Hematopoietic multipotent progenitor cell treated with erythropoietin and hydrocortisone succinate and interleukin-3 and kit ligand, for 4 days (in vitro differentiated cells): ENCODE results near the gene CEP164.
A peak's percentile ranks its signal among the peaks of the same experiment; 100 is the strongest.
"Not testable (repeated sequence)": the region's sequence is repeated elsewhere in the genome, so short reads cannot be mapped to it uniquely, and the experiment has no call there.

Source experiments
- DNase-seq: peaks from one replicate; pipeline ENCODE4 v3.0.0-alpha.2; 2015

Gene CEP164

GRCh38 chr11:117309310-117309709 is 18.3 kb upstream of the CEP164 start:
- DNase-seq, result no peak

- DNase-seq, result peak; percentile 30
Observed at GRCh38 chr11:117313091-117313490, 14.6 kb upstream of the CEP164 start.

- no peak for DNase-seq
Observed at GRCh38 chr11:117313828-117314768, 13.6 kb upstream of the CEP164 start.

- DNase-seq, result peak; percentile 57
Observed at GRCh38 chr11:117314840-117315239, 12.8 kb upstream of the CEP164 start.

- DNase-seq, result peak; percentile 32
Observed at GRCh38 chr11:117315285-117316196, 12.1 kb upstream of the CEP164 start.

GRCh38 chr11:117316197-117316961 is 11.3 kb upstream of the CEP164 start, which contains the start of gene BACE1:
BACE1 (minus strand) TSS chr11:117316256; CDS start chr11:117315795, 461 bp downstream.
- peak; percentile 86 for DNase-seq

- no peak for DNase-seq
Observed at GRCh38 chr11:117318738-117319137, 8.9 kb upstream of the CEP164 start.

GRCh38 chr11:117319214-117319840 is 8.3 kb upstream of the CEP164 start:
- DNase-seq, result no peak

GRCh38 chr11:117327255-117327566 is 443 bp upstream of the CEP164 start:
- DNase-seq, result not testable (repeated sequence)

GRCh38 chr11:117328375-117329010 is 839 bp downstream of the CEP164 start:
- peak; percentile 56 for DNase-seq

- no peak for DNase-seq
Observed at GRCh38 chr11:117332843-117333242, 5.2 kb downstream of the CEP164 start.

- DNase-seq, result no peak
Observed at GRCh38 chr11:117333917-117334316, 6.3 kb downstream of the CEP164 start.

GRCh38 chr11:117334896-117335295 is 7.2 kb downstream of the CEP164 start:
- DNase-seq, result no peak

- no peak for DNase-seq
Observed at GRCh38 chr11:117335399-117335798, 7.7 kb downstream of the CEP164 start.

GRCh38 chr11:117337076-117337475 is 9.4 kb downstream of the CEP164 start:
- no peak for DNase-seq

GRCh38 chr11:117345039-117345438 is 17.4 kb downstream of the CEP164 start:
- no peak for DNase-seq

GRCh38 chr11:117354550-117354949 is 26.9 kb downstream of the CEP164 start:
- DNase-seq, result no peak

GRCh38 chr11:117356126-117356890 is 28.7 kb downstream of the CEP164 start:
- no peak for DNase-seq

- DNase-seq, result no peak
Observed at GRCh38 chr11:117361432-117361831, 33.8 kb downstream of the CEP164 start.

- DNase-seq, result no peak
Observed at GRCh38 chr11:117366248-117366647, 38.6 kb downstream of the CEP164 start.

GRCh38 chr11:117366875-117367274 is 39.2 kb downstream of the CEP164 start:
- no peak for DNase-seq
